ENCODE measurements around the gene AHNAK.

DNA sequence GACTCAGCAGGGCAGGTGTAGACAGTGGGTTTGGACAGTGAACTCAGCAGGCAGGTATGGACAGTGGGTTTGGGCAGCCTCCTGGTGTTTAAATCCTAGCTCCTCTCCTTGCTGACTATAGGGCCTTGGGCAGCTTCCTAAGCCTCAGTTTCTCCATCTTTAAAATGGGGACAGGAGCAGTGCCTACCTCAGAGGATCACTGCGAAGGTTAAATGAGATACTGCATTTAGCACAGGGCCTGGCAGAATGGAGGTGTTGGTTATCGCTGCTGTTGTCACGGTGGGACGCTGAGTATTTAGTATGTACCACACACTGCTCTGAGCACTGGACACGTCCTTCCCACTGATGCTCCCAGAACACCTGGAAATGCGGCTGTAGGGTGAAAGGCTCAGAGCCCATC is 142.2 kb downstream of the AHNAK start:
- TF ChIP-seq POLR2A (IDR thresholded peaks at IDR 0.05; ENCODE audit: low read depth, low read length) = no peak
- no peak for TF ChIP-seq POLR2AphosphoS5 (IDR thresholded peaks at IDR 0.05; ENCODE audit: low read depth, low read length)

All from GM12892 (cell line).